Adrenal gland (tissue), 5 donors: ENCODE results near the gene DOK4.
"Not testable (repeated sequence)": the region's sequence is repeated elsewhere in the genome, so short reads cannot be mapped to it uniquely, and the experiment has no call there.

Experiments
- CTCF ChIP-seq, 6 experiments: fragments of 450-650 bp in 4 of 6; fragments of 200-600 bp in 2 of 6; sonication (generic) in 1 of 6; IDR thresholded peaks; 1 replicate in 5 of 6; 2 replicates in 1 of 6; pipeline versions ENCODE4 v1.5.1 to v1.8.0; 2016 to 2021; ENCODE audit warnings: antibody characterized with exemption in 6 of 6, mild to moderate bottlenecking in 2 of 6, moderate library complexity in 1 of 6
- POLR2A ChIP-seq, 2 donors: fragments of 450-650 bp; IDR thresholded peaks; one replicate each; pipeline ENCODE4 v1.6.1; 2017; ENCODE audit warnings: antibody characterized with exemption in 2 of 2, mild to moderate bottlenecking in 2 of 2, moderate library complexity in 1 of 2
- donor health status: DM: no; HTN: no; CAD: no.

DNA sequence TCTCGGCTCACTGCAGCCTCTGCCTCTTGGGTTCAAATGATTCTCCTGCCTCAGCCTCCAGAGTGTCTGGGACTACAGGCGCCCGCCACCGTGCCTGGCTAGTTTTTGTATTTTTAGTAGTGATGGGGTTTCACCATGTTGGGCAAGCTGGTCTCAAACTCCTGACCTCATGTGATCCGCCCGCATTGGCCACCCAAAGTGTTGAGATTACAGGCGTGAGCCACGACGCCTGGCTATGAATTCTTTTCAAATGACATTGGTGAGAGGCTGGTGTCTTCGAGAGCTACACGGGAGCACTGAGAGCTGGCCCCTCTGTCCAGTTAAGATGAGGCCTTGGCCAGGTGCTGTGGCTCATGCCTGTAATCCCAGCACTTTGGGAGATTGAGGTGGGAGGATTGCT is 13.6 kb upstream of the DOK4 start:
- TF ChIP-seq CTCF, POLR2A (IDR thresholded peaks at IDR 0.05): not testable (repeated sequence)
